Iris pigment epithelial cell (primary cell): Measurements from ENCODE around the gene C9orf85.
A peak's percentile ranks its signal among the peaks of the same experiment; 100 is the strongest.
"Not testable (repeated sequence)": the region's sequence is repeated elsewhere in the genome, so short reads cannot be mapped to it uniquely, and the experiment has no call there.

Experiments
- DNase-seq: peaks from one replicate; pipeline ENCODE4 v3.0.0-alpha.2; 2011; ENCODE audit warnings: low read depth

The C9orf85 gene

DNA sequence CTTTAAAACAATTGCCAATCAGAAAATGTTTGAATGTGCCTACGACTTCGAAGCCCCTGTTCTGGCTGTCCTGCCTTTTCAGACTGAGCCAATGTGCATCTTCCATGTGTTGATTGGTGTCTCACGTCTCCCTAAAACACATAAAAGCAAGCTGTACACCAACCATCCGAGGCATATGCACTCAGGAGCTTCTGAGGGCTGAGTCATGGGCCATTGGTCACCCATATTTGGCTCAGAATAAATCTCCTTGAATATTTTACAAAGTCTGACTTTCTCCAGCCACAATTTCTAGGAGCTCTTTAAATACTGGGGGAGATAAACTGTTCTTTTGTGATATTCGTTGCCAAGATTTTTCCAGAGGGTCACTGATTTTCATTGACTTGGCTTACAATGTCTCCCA, 95.1 kb downstream of the C9orf85 start:
- peak; percentile 32 for DNase-seq

- not testable (repeated sequence) for DNase-seq
Measured at GRCh38 chr9:72007726-72008125, 96.3 kb downstream of the C9orf85 start.

- DNase-seq = no peak
Measured at GRCh38 chr9:72012646-72013045, 101.2 kb downstream of the C9orf85 start.

- DNase-seq = no peak
Measured at GRCh38 chr9:72013292-72013760, 101.9 kb downstream of the C9orf85 start.

GRCh38 chr9:72022841-72023240, 111.4 kb downstream of the C9orf85 start:
- peak; percentile 93 for DNase-seq
